Esophagus muscularis mucosa (tissue), 4 donors: Measurements from ENCODE around the gene USP36. TPM values are rescaled to one million over a fixed set of nuclear protein-coding genes. Genes with fewer than 3 reads are reported as not detected.
A peak's percentile ranks its signal among the peaks of the same experiment; 100 is the strongest.

Experiments used
- DNase-seq: peaks from one replicate; pipeline ENCODE4 v3.0.0-alpha.2; 2017; ENCODE audit errors: extremely low spot score
- H3K27ac ChIP-seq, 4 donors: fragments of 200-600 bp; sonication (generic); replicated peaks in 1 of 4; 1 replicate in 3 of 4; 2 replicates in 1 of 4; pipeline ENCODE4 v1.5.1; 2016 to 2019; ENCODE audit warnings: mild to moderate bottlenecking in 1 of 4
- H3K27me3 ChIP-seq, 4 donors: fragments of 200-600 bp; sonication (generic); one replicate each; pipeline versions ENCODE4 v1.5.1 to v1.6.0; 2016 to 2019
- H3K36me3 ChIP-seq, 4 donors: fragments of 200-600 bp; sonication (generic); one replicate each; pipeline ENCODE4 v1.5.1; 2016 to 2019
- H3K4me1 ChIP-seq, 4 donors: fragments of 200-600 bp; sonication (generic); one replicate each; pipeline ENCODE4 v1.5.1; 2016 to 2019
- H3K4me3 ChIP-seq, 4 donors: fragments of 200-600 bp; sonication (generic); 1 replicate in 2 of 4; 2 replicates in 2 of 4; pipeline ENCODE4 v1.5.1; 2016 to 2019; ENCODE audit warnings: mild to moderate bottlenecking in 4 of 4, moderate library complexity in 1 of 4
- H3K9me3 ChIP-seq, 4 donors: fragments of 200-600 bp; sonication (generic); 1 replicate in 3 of 4; 2 replicates in 1 of 4; pipeline ENCODE4 v1.5.1; 2016 to 2019
- CTCF ChIP-seq, 3 experiments: fragments of 200-600 bp in 2 of 3; fragments of 450-650 bp in 1 of 3; sonication (generic) in 2 of 3; IDR thresholded peaks; one replicate each; pipeline ENCODE4 v1.5.1; 2017 to 2019; ENCODE audit warnings: antibody characterized with exemption in 3 of 3, mild to moderate bottlenecking in 2 of 3, moderate library complexity in 1 of 3
- EP300 ChIP-seq: sonication (generic); formaldehyde crosslinking; IDR thresholded peaks from one replicate; pipeline ENCODE4 v1.6.1; 2017; ENCODE audit warnings: antibody characterized with exemption
- POLR2A ChIP-seq: fragments of 450-650 bp; IDR thresholded peaks from one replicate; pipeline ENCODE4 v1.6.1; 2017; ENCODE audit warnings: antibody characterized with exemption, moderate library complexity, mild to moderate bottlenecking, low read depth
- POLR2AphosphoS5 ChIP-seq, 2 donors: sonication (generic); formaldehyde crosslinking; IDR thresholded peaks; one replicate each; pipeline ENCODE4 v1.6.1; 2017; ENCODE audit warnings: antibody characterized with exemption in 2 of 2
- WGBS: methylation state at CpG from one replicate; pipeline ENCODE4 v1.1.5; 2018; 5-methylcytosine and 5-hydroxymethylcytosine counted together
- intact Hi-C: fragments of 100-400 bp; cut with DNase I; formaldehyde crosslinking; loops from one replicate; pipeline ENCODE4 v1.15.1; 2023
- total RNA-seq, 4 donors: library from RNA; depleted of rRNA; stranded (reverse); fragments of >200 nt; gene quantifications; one replicate each; pipeline versions ENCODE4 v1.1.0 to v1.2.1, GENCODE V29; 2016

The USP36 gene
- total RNA-seq, 4 donors from 2014 or later: 23.3 to 44.7 (median 32.2) TPM

DNA sequence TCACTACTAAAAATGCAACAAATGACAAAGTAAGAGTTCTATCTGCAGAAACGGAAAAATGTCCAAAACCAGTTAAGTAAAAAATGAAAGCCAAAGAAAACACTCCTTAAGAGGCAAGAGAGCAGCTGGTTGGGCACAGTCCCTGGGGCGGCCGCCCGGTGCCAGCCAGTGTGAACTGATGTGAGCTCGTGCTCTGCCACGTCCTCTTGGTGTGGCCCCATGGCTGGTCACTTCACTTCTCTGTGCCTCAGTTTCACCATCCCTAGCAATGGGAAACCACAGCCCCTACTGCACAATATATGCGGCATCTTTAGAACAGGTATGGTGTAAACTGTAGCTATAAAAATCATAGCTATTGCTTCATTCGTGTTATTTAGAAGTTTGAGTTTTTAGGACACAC is 21.2 kb downstream of the USP36 start:
- Histone ChIP-seq H3K9me3 (no peaks in the 10 kb centered on the region), H3K27me3 (no peaks in the 10 kb centered on the region), H3K27ac (peak overlapping the region; percentile 20 to 54 (median 42)), H3K36me3 (peaks cover 85 to 100% (median 98%) of the 10 kb centered on the region in 4 donors), H3K4me3 (no peak overlapping the region), H3K4me1 (peaks cover 0 to 15% (median 6%) of the 10 kb centered on the region in 4 donors)
- intact Hi-C loops: no loop called here
- 75% methylated on average over 8 of the region's 8 CpGs for WGBS
- no peak for TF ChIP-seq EP300
- no peak for TF ChIP-seq POLR2AphosphoS5 (IDR thresholded peaks at IDR 0.05)
- DNase-seq: no peak

- DNase-seq: no peak
- 58% methylated on average over 6 of the region's 6 CpGs for WGBS
- peak overlapping the region in 3 of 4 donors; percentile 20 to 54 (median 52) for H3K27ac ChIP-seq
Observed at GRCh38 chr17:78818932-78819331, 21.7 kb downstream of the USP36 start.

GRCh38 chr17:78818152-78818846 is 22.3 kb downstream of the USP36 start:
- Histone ChIP-seq H3K4me3 (no peak overlapping the region), H3K4me1 (peaks cover 6 to 20% (median 8%) of the 10 kb centered on the region in 4 donors), H3K9me3 (no peaks in the 10 kb centered on the region), H3K27ac (peak overlapping the region in 3 of 4 donors; percentile 20 to 52 (median 31)), H3K27me3 (no peaks in the 10 kb centered on the region), H3K36me3 (peaks cover 85 to 100% (median 98%) of the 10 kb centered on the region in 4 donors)
- TF ChIP-seq CTCF (IDR thresholded peaks at IDR 0.05): no peak
- TF ChIP-seq EP300: no peak
- no peak for TF ChIP-seq POLR2A
- intact Hi-C loops: no loop called here
- WGBS: 82% methylated on average over 19 of the region's 19 CpGs
- no peak for DNase-seq

More at GRCh38 chr17:78818932-78819331, 21.7 kb downstream of the USP36 start:
- Histone ChIP-seq H3K36me3 (peaks cover 85 to 100% (median 98%) of the 10 kb centered on the region in 4 donors), H3K27me3 (no peaks in the 10 kb centered on the region), H3K4me3 (no peak overlapping the region), H3K9me3 (no peaks in the 10 kb centered on the region), H3K4me1 (peaks cover 0 to 15% (median 6%) of the 10 kb centered on the region in 4 donors)
- TF ChIP-seq CTCF (IDR thresholded peaks at IDR 0.05) (no peak), POLR2AphosphoS5 (IDR thresholded peaks at IDR 0.05) (peak; percentile 56 to 59), EP300 (no peak), POLR2A (no peak)
- intact Hi-C loops: no loop called here

DNA sequence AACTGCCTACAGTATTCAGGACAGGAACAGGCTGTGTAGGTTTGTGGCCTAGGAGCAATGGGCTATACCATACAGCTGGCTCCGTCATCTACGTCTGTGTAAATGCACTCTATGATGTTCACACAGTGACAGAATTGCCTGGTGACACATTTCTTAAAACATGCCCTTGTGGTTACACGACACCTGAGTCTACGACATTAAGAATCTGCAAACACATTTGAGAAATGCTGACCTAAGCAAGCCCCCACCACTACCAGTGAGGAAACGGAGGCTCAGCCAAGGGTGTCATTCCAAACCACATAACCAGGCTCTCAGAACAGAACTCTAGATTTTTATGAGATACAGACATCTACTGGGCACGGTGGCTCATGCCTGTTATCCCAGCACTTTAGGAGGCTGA is 23.5 kb downstream of the USP36 start:
- TF ChIP-seq POLR2A (no peak), POLR2AphosphoS5 (IDR thresholded peaks at IDR 0.05) (peak in 1 of 2 donors; percentile 9), EP300 (no peak), CTCF (IDR thresholded peaks at IDR 0.05) (no peak)
- Histone ChIP-seq H3K36me3 (peaks cover 86 to 100% (median 98%) of the 10 kb centered on the region in 4 donors), H3K27me3 (no peaks in the 10 kb centered on the region), H3K4me3 (no peak overlapping the region), H3K27ac (no peak overlapping the region), H3K4me1 (peaks cover 8 to 24% (median 12%) of the 10 kb centered on the region in 4 donors), H3K9me3 (no peaks in the 10 kb centered on the region)
- no peak for DNase-seq
- WGBS: 81% methylated on average over 5 of the region's 6 CpGs
- intact Hi-C loops: no loop called here

GRCh38 chr17:78815696-78816095 is 24.9 kb downstream of the USP36 start:
- intact Hi-C loops: no loop called here
- Histone ChIP-seq H3K36me3 (peaks cover 89 to 100% (median 99%) of the 10 kb centered on the region in 4 donors), H3K4me3 (no peak overlapping the region), H3K9me3 (no peaks in the 10 kb centered on the region), H3K27ac (no peak overlapping the region), H3K4me1 (peaks cover 8 to 24% (median 12%) of the 10 kb centered on the region in 4 donors), H3K27me3 (no peaks in the 10 kb centered on the region)
- TF ChIP-seq POLR2AphosphoS5 (IDR thresholded peaks at IDR 0.05) (no peak), CTCF (IDR thresholded peaks at IDR 0.05) (no peak), POLR2A (no peak), EP300 (no peak)
- no peak for DNase-seq
- WGBS: 80% methylated on average over 7 of the region's 7 CpGs
